Endodermal cell (in vitro differentiated cells): ENCODE data around the gene ITGA5. TPM values are rescaled to one million over a fixed set of nuclear protein-coding genes. Genes with fewer than 3 reads are reported as not detected.

Source experiments
- DNase-seq: peaks from one replicate; pipeline ENCODE4 v3.0.0-alpha.2; 2017
- H3K27ac ChIP-seq: 2 replicates; pipeline ENCODE4 v1.5.1; 2013; ENCODE audit warnings: mild to moderate bottlenecking, low read depth, low read length, moderate library complexity
- H3K27me3 ChIP-seq: 2 replicates; pipeline ENCODE4 v1.6.1; 2013; ENCODE audit warnings: mild to moderate bottlenecking, low read length, moderate library complexity; ENCODE audit not compliant: insufficient read depth, control insufficient read depth, poor library complexity, severe bottlenecking
- H3K36me3 ChIP-seq: 2 replicates; pipeline ENCODE4 v1.7.0; 2013; ENCODE audit warnings: mild to moderate bottlenecking, low read length, moderate library complexity; ENCODE audit not compliant: control insufficient read depth, insufficient read depth
- H3K4me1 ChIP-seq: one replicate; pipeline ENCODE4 v1.7.0; 2013; ENCODE audit warnings: low read length; ENCODE audit not compliant: control insufficient read depth, insufficient read depth
- H3K4me3 ChIP-seq: 2 replicates; pipeline ENCODE4 v1.5.1; 2013; ENCODE audit warnings: mild to moderate bottlenecking, low read length, moderate library complexity
- H3K9ac ChIP-seq: 2 replicates; pipeline ENCODE4 v1.6.1; 2013; ENCODE audit warnings: mild to moderate bottlenecking, low read length, moderate library complexity; ENCODE audit not compliant: poor library complexity, severe bottlenecking; ENCODE audit errors: extremely low read depth
- H3K9me3 ChIP-seq: 2 replicates; pipeline ENCODE4 v1.6.1; 2013; ENCODE audit warnings: mild to moderate bottlenecking, low read length, moderate library complexity; ENCODE audit not compliant: control insufficient read depth
- H3K27ac Mint-ChIP-seq: 2 replicates; pipeline ENCODE4 v1.8.0; 2020; ENCODE audit warnings: mixed read lengths
- H3K27me3 Mint-ChIP-seq: 2 replicates; pipeline ENCODE4 v1.8.0; 2021; ENCODE audit warnings: mild to moderate bottlenecking, mixed read lengths; ENCODE audit not compliant: insufficient read depth
- H3K36me3 Mint-ChIP-seq: 2 replicates; pipeline ENCODE4 v1.8.0; 2020; ENCODE audit warnings: low read depth, mixed read lengths
- H3K4me1 Mint-ChIP-seq: 2 replicates; pipeline ENCODE4 v1.8.0; 2020; ENCODE audit warnings: mixed read lengths
- H3K4me3 Mint-ChIP-seq: 2 replicates; pipeline ENCODE4 v1.8.0; 2020; ENCODE audit warnings: mild to moderate bottlenecking, moderate library complexity, mixed read lengths
- H3K9me3 Mint-ChIP-seq: 2 replicates; pipeline ENCODE4 v1.8.0; 2020; ENCODE audit warnings: mild to moderate bottlenecking, mixed read lengths
- WGBS, 2 experiments: methylation state at CpG; one replicate each; pipeline versions ENCODE4 v1.1.5 to v1.1.7; 2013; ENCODE audit warnings: missing lambda C conversion rate in 2 of 2, mixed read lengths in 1 of 2; ENCODE audit not compliant: insufficient coverage in 1 of 2, insufficient read length in 1 of 2; 5-methylcytosine and 5-hydroxymethylcytosine counted together
- total RNA-seq, 2 donors: library from RNA; stranded (reverse); fragmentation: NEBNext Ultra II Directional in 1 of 2; extraction: Animal tissue kit (Norgen Biotek cat#: 25700) in 1 of 2; gene quantifications; 2 replicates in 1 of 2; 3 replicates in 1 of 2; pipeline ENCODE4 v1.2.1, GENCODE V29; 2021
- TF ChIP-seq, protein P1 (sequence below): fragments of 200-600 bp; sonication (generic); conservative IDR thresholded peaks from 2 replicates; pipeline ENCODE4 v1.5.0; 2021; ENCODE audit warnings: antibody characterized with exemption, mild to moderate bottlenecking

Gene ITGA5
- total RNA-seq, 2 donors from 2014 or later, result 189 to 243 TPM

DNA sequence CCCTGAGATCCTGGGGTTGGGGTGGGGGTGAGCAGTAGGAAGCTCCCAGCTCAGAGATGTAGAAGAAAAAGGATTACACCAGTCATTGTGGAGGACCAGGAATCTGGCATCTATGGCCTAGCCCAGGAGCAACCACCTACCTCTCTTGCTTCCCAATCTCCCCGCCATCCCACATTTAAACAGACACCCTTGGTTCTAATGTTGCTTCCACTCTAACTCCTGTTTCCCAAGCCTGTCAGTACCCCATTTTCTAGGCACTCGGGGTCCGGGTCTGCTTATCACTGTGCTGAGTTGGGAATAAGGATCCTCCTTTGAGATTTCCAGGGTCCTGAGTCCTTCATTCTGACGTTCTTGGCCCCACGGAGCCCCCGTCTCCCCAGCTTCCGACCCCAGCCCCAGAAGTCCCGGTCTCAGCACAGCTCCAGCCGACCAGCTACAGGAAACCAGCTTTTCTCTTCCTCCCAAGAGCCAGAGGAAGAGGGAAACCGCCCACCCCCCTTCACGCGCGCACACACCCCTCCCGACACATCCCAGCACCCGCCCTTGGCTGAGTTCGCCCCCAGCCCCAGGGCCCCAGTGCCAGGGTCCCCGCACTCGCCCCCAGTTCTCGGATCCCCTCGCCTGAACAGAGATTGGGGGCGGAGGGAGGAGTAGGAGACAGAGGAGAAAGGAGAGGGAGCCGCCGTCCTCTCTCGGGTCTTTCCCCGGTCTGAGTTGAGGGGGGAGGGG, 1.2 kb downstream of the ITGA5 start:
- Mint-ChIP-seq H3K27ac (peak overlapping the region; percentile 81), H3K36me3 (peaks cover 15% of the 10 kb centered on the region), H3K4me1 (peaks cover 55% of the 10 kb centered on the region), H3K4me3 (peak overlapping the region; percentile 96), H3K27me3 (peaks cover 4% of the 10 kb centered on the region), H3K9me3 (no peaks in the 10 kb centered on the region)
- WGBS, 2 experiments, result 6 to 28% methylated on average over 3 to 16 of the region's 25 CpGs
- no peaks in the 10 kb centered on the region for H3K9me3 ChIP-seq
- H3K36me3 ChIP-seq, result peaks cover 12% of the 10 kb centered on the region
- peak; percentile 77 for DNase-seq
- peaks cover 16% of the 10 kb centered on the region for H3K4me1 ChIP-seq
- peak overlapping the region; percentile 93 for H3K4me3 ChIP-seq
- TF ChIP-seq, protein P1, sequence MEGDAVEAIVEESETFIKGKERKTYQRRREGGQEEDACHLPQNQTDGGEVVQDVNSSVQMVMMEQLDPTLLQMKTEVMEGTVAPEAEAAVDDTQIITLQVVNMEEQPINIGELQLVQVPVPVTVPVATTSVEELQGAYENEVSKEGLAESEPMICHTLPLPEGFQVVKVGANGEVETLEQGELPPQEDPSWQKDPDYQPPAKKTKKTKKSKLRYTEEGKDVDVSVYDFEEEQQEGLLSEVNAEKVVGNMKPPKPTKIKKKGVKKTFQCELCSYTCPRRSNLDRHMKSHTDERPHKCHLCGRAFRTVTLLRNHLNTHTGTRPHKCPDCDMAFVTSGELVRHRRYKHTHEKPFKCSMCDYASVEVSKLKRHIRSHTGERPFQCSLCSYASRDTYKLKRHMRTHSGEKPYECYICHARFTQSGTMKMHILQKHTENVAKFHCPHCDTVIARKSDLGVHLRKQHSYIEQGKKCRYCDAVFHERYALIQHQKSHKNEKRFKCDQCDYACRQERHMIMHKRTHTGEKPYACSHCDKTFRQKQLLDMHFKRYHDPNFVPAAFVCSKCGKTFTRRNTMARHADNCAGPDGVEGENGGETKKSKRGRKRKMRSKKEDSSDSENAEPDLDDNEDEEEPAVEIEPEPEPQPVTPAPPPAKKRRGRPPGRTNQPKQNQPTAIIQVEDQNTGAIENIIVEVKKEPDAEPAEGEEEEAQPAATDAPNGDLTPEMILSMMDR, result no peak
- H3K27me3 ChIP-seq, result no peaks in the 10 kb centered on the region
- H3K9ac ChIP-seq, result peak overlapping the region; percentile 82
- no peak overlapping the region for H3K27ac ChIP-seq

DNA sequence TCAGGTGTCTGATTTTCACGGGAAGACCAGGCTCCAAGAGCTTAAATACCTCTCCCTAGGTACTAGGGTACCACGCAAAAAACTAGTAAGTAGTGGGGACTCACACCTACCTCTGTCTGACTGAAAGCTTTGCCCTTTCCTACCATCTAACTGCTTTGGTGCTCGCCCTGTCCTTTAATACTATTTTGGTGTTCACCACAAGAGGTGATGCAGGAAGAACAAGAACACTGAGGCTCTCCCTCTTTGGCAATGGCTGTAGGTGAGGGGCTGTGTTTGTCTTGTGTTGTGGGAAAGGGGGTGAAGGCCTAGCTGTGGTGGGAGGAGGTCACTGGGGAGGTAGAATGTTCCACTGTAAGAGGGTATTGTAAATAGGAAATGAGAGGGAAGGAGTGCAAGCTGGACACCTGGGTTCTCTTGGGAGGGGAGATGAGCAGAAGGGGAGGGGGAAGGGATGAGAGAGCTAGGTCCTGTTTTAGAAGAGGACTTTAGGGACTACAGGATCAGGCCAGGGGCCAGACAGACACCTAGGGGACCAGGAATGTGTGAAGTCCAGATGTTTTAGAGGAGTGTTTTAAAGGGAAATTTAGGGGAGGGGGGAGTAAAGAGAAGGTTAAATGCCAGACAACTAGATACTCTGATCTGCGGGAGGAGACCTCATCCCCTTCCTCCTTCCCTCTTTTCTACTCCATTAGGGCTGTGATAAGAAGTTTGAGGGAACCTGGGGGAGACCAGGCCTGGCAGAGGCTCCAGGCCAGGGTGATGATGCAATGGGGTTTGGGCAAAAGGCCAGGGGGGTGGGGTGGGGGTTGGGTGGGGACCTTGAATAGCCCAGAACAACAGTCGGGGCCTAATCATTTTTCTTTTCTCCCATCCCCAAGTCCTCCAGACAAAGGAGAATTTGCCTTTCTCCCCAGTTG, 2.1 kb downstream of the ITGA5 start:
- peak; percentile 45 for DNase-seq
- Histone ChIP-seq H3K36me3 (peaks cover 18% of the 10 kb centered on the region), H3K27ac (no peak overlapping the region), H3K9me3 (no peaks in the 10 kb centered on the region), H3K9ac (peak overlapping the region; percentile 82), H3K4me1 (peaks cover 16% of the 10 kb centered on the region), H3K4me3 (peak overlapping the region; percentile 93), H3K27me3 (no peaks in the 10 kb centered on the region)
- WGBS, 2 experiments, result 79 to 89% methylated on average over 3 to 4 of the region's 5 CpGs
- Mint-ChIP-seq H3K27ac (no peak overlapping the region), H3K36me3 (peaks cover 21% of the 10 kb centered on the region), H3K4me1 (peaks cover 52% of the 10 kb centered on the region), H3K27me3 (peaks cover 3% of the 10 kb centered on the region), H3K9me3 (no peaks in the 10 kb centered on the region), H3K4me3 (peak overlapping the region; percentile 96)
- TF ChIP-seq, protein P1, result no peak

DNA sequence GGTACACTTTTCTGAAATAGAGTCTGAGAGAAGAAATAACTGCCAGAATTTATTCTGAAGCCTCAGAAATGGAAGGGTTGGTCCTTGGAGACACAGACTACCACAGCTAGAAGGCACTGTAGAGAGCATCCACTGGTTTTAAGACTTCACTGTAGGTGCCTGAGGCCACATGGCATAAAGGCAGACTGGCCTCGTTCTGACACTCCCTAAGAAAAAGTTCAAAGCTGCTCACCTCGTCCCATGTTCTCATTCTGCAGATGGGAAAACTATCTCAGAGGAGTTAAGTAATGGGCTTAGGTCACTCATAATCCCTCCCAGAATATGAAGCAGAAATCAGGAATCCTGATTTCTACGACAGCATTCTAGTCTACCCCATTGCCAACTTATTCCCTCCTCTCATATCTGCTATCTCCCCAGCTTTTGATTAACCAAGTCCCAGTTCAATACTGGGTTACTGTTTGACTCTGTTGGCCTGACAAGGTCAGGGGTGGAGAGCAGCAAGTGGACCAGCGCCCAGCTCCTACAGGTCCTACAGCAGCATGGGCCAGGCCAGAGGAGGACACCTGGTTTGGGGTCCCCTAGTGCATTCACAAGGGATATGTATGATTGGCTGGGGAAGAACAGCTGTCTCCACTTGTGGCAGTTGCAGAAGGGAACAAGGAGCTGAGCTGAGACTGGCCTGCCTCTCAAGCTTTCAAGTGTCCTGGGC, 3.7 kb downstream of the ITGA5 start:
- no peaks in the 10 kb centered on the region for H3K9me3 ChIP-seq
- H3K27me3 ChIP-seq, result no peaks in the 10 kb centered on the region
- H3K9ac ChIP-seq, result no peak overlapping the region
- peaks cover 33% of the 10 kb centered on the region for H3K36me3 ChIP-seq
- peaks cover 10% of the 10 kb centered on the region for H3K4me1 ChIP-seq
- peak overlapping the region; percentile 40 for H3K4me3 ChIP-seq
- H3K27ac ChIP-seq, result no peak overlapping the region
- H3K27ac Mint-ChIP-seq, result no peak overlapping the region
- WGBS, 2 experiments, result 93 to 97% methylated on average over 3 to 4 of the region's 4 CpGs
- H3K4me1 Mint-ChIP-seq, result peaks cover 38% of the 10 kb centered on the region
- DNase-seq, result peak; percentile 45
- H3K4me3 Mint-ChIP-seq, result peak overlapping the region; percentile 96
- H3K9me3 Mint-ChIP-seq, result no peaks in the 10 kb centered on the region
- H3K27me3 Mint-ChIP-seq, result peaks cover 3% of the 10 kb centered on the region
- TF ChIP-seq, protein P1, result no peak
- peaks cover 31% of the 10 kb centered on the region for H3K36me3 Mint-ChIP-seq
